Kidney epithelial cell (primary cell): Measurements from ENCODE around the gene OPCML. TPM values are rescaled to one million over a fixed set of nuclear protein-coding genes. Genes with fewer than 3 reads are reported as not detected.

ENCODE experiments used
- DNase-seq: peaks from one replicate; pipeline ENCODE4 v3.0.0-alpha.2; 2010; ENCODE audit warnings: low read depth
- H3K27me3 ChIP-seq: 2 replicates; pipeline ENCODE4 v1.6.0; 2011; ENCODE audit warnings: low read length; ENCODE audit not compliant: control insufficient read depth, insufficient read depth
- H3K36me3 ChIP-seq: 2 replicates; pipeline ENCODE4 v1.5.1; 2011; ENCODE audit warnings: low read length; ENCODE audit not compliant: control insufficient read depth, insufficient read depth
- H3K4me3 ChIP-seq: 2 replicates; pipeline ENCODE4 v1.5.1; 2011; ENCODE audit warnings: low read depth, mild to moderate bottlenecking, control low read depth, low read length
- total RNA-seq: library from RNA; depleted of rRNA; stranded (reverse); fragments of >200 nt; gene quantifications from 2 replicates; pipeline ENCODE4 v1.2.3, GENCODE V29; 2015
- TF ChIP-seq, protein P1 (sequence below): IDR thresholded peaks from 2 replicates; pipeline ENCODE4 v1.5.1; 2011; ENCODE audit warnings: mild to moderate bottlenecking, moderate library complexity, low read length, control low read depth, inconsistent platforms; ENCODE audit not compliant: insufficient read depth, poor library complexity, severe bottlenecking

Gene OPCML
- total RNA-seq, 1 donor from 2014 or later = under 0.01 TPM

GRCh38 chr11:132763503-132763902, 768.8 kb downstream of the OPCML start:
- Histone ChIP-seq H3K4me3 (no peak overlapping the region), H3K27me3 (no peaks in the 10 kb centered on the region), H3K36me3 (no peaks in the 10 kb centered on the region)
- no peak for DNase-seq
- TF ChIP-seq, protein P1, sequence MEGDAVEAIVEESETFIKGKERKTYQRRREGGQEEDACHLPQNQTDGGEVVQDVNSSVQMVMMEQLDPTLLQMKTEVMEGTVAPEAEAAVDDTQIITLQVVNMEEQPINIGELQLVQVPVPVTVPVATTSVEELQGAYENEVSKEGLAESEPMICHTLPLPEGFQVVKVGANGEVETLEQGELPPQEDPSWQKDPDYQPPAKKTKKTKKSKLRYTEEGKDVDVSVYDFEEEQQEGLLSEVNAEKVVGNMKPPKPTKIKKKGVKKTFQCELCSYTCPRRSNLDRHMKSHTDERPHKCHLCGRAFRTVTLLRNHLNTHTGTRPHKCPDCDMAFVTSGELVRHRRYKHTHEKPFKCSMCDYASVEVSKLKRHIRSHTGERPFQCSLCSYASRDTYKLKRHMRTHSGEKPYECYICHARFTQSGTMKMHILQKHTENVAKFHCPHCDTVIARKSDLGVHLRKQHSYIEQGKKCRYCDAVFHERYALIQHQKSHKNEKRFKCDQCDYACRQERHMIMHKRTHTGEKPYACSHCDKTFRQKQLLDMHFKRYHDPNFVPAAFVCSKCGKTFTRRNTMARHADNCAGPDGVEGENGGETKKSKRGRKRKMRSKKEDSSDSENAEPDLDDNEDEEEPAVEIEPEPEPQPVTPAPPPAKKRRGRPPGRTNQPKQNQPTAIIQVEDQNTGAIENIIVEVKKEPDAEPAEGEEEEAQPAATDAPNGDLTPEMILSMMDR = no peak

- H3K36me3 ChIP-seq = no peaks in the 10 kb centered on the region
Measured at GRCh38 chr11:132755934-132756333, 776.4 kb downstream of the OPCML start.

DNA sequence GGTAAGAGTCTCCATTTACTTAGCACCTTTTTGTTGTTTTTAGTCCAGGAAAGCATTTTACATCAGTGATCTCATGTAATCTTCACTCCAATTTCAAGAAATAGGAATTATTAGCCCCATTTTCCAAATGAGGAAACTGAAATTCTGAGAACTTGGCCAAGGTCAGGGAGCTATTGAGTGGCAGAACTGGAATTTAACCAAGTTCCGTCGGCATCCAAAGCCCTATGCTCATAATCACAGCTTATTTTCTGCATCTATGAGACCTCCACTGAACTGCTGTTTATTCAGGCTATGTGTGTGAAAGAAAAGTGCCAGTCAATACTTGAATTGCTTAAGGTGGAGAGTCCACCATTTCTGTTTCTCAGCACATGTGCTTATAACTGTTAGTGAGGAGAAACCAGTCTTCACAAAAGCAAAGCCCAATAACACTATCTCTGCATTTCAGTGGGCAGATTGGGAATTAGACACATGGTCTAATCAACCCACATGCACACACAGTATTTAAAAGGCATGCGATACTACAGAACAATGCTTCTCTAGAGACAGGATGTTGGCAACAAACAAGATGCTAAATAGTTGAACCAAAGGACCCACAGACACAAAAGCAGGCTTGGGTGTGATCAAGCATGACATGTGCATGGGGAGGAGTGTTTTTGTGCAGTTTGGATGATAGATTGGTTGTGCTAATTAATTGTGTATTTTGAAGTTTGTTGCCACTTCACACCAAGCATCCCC, 780.6 kb downstream of the OPCML start:
- TF ChIP-seq, protein P1 = no peak
- no peak for DNase-seq
- H3K27me3 ChIP-seq = no peaks in the 10 kb centered on the region
- no peaks in the 10 kb centered on the region for H3K36me3 ChIP-seq
- no peak overlapping the region for H3K4me3 ChIP-seq

More at GRCh38 chr11:132755934-132756333, 776.4 kb downstream of the OPCML start:
- TF ChIP-seq, protein P1 = no peak
- Histone ChIP-seq H3K4me3 (no peak overlapping the region), H3K27me3 (no peaks in the 10 kb centered on the region)
- no peak for DNase-seq

DNA sequence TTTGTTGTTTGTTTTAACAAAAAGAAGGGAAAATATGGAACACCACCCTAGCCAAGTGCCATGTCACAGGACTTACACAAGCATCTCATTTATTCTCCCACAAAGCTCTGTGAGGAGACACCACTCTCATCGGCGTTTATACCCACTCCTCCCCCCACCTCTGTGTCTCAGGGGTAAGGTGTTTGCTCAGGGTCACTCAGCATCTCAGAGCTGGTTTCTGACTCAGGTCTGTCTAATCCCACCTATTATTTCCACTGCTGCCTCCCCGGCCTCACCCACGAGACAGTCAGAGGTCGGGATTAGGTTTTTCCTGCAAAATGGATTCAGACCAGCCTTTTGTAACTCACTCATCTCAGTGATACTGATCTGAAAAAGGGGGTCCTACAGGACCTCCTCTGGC, 786.0 kb downstream of the OPCML start:
- no peaks in the 10 kb centered on the region for H3K27me3 ChIP-seq
- no peak for DNase-seq
- no peak overlapping the region for H3K4me3 ChIP-seq
- H3K36me3 ChIP-seq = no peaks in the 10 kb centered on the region
- TF ChIP-seq, protein P1 = no peak

GRCh38 chr11:132745306-132745705, 787.0 kb downstream of the OPCML start:
- TF ChIP-seq, protein P1 = no peak
- Histone ChIP-seq H3K27me3 (no peaks in the 10 kb centered on the region), H3K36me3 (no peaks in the 10 kb centered on the region), H3K4me3 (no peak overlapping the region)
- no peak for DNase-seq

- Histone ChIP-seq H3K36me3 (no peaks in the 10 kb centered on the region), H3K4me3 (no peak overlapping the region), H3K27me3 (no peaks in the 10 kb centered on the region)
- TF ChIP-seq, protein P1 = no peak
- no peak for DNase-seq
Measured at GRCh38 chr11:132744771-132745170, 787.5 kb downstream of the OPCML start.
